ENCODE data around the gene OR4N2. TPM values are rescaled to one million over a fixed set of nuclear protein-coding genes. Genes with fewer than 3 reads are reported as not detected.
"Not testable (repeated sequence)": the region's sequence is repeated elsewhere in the genome, so short reads cannot be mapped to it uniquely, and the experiment has no call there.

Gene OR4N2
- total RNA-seq, 2 experiments from 2014 or later, result not detected

DNA sequence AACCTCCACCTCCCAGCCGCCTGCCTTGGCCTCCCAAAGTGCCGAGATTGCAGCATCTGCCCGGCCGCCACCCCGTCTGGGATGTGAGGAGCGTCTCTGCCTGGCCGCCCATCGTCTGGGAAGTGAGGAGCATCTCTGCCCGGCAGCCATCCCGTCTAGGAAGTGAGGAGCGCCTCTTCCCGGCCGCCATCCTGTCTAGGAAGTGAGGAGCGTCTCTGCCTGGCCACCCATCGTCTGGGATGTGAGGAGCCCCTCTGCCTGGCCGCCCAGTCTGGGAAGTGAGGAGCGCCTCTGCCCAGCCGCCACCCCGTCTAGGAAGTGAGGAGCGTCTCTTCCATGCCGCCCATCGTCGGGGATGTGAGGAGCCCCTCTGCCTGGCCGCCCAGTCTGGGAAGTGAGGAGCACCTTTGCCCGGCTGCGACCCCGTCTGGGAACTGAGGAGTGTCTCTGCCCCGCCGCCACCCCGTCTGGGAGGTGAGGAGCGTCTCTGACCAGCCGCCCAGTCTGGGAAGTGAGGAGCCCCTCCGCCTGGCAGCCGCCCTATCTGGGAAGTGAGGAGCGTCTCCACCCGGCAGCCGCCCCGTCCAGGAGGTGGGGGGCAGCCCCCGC, 62.6 kb downstream of the OR4N2 start:
- ATAC-seq; POLR2A ChIA-PET; H3K27ac Mint-ChIP-seq; H3K4me1 Mint-ChIP-seq (ENCODE audit: low read depth); H3K9me3 Mint-ChIP-seq (ENCODE audit: insufficient read depth); DNase-seq; H3K27me3 Mint-ChIP-seq (ENCODE audit: low read depth); H3K36me3 Mint-ChIP-seq (ENCODE audit: low read depth); CTCF ChIA-PET; H3K4me3 Mint-ChIP-seq: not testable (repeated sequence)

DNA sequence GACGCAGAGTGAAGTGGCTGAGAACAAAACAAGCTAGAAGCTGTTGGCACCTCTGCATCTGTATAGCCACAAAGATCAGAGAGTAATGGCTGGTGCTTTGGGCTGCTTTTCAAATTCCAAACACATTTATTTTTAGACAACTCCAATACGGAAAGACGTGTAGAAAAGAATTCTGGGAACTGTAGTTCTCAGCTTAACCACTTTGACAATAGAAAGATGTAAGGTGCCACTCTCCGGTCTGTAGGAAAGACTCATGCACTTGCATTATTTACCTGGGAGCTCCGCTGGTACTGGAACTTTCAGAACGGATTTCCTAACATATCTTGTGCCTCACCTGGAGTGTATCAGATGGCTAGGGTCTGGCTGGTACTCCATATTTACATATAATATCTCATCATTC, 69.6 kb downstream of the OR4N2 start:
- no peaks in the 10 kb centered on the region for H3K4me1 Mint-ChIP-seq (ENCODE audit: low read depth)
- no peak for ATAC-seq
- no peak for DNase-seq
- H3K36me3 Mint-ChIP-seq (ENCODE audit: low read depth), result no peaks in the 10 kb centered on the region
- no peak overlapping the region for H3K27ac Mint-ChIP-seq
- no peaks in the 10 kb centered on the region for H3K9me3 Mint-ChIP-seq (ENCODE audit: insufficient read depth)
- ChIA-PET POLR2A (no interaction called here), CTCF (no interaction called here)
- H3K27me3 Mint-ChIP-seq (ENCODE audit: low read depth), result no peaks in the 10 kb centered on the region
- no peak overlapping the region for H3K4me3 Mint-ChIP-seq

DNA sequence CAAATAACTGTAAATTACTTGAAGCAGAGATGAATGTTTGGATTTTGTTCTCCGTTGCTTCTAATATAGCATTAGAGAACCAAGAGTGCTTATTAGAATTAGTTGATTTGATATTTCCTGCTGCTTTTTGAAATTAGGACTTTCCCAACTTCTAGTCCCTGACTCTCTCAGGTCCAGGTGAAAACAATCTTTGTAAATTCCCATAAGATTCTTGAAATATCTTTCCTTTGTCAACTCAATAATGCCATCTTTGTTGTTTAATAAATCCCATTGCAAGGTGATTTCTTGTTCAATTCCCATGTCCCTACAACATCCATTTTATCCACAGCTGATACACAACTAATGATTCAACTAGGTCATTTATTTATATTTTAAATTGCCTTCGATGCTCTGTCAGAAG, 71.3 kb downstream of the OR4N2 start, which contains the start of gene OR4K2:
OR4K2 (plus strand) TSS at position 301 of the 400 bp plus-strand sequence. CDS start 1,126 bp downstream, outside the sequence.
- Mint-ChIP-seq H3K4me1 (ENCODE audit: low read depth) (no peaks in the 10 kb centered on the region), H3K4me3 (no peak within 1 kb of the TSS), H3K9me3 (ENCODE audit: insufficient read depth) (no peaks in the 10 kb centered on the region), H3K36me3 (ENCODE audit: low read depth) (no peaks in the 10 kb centered on the region), H3K27ac (no peak within 1 kb of the TSS), H3K27me3 (ENCODE audit: low read depth) (no peaks in the 10 kb centered on the region)
- CTCF ChIA-PET, result no interaction called here
- POLR2A ChIA-PET, result no interaction called here
- ATAC-seq, result no peak
- no peak for DNase-seq

DNA sequence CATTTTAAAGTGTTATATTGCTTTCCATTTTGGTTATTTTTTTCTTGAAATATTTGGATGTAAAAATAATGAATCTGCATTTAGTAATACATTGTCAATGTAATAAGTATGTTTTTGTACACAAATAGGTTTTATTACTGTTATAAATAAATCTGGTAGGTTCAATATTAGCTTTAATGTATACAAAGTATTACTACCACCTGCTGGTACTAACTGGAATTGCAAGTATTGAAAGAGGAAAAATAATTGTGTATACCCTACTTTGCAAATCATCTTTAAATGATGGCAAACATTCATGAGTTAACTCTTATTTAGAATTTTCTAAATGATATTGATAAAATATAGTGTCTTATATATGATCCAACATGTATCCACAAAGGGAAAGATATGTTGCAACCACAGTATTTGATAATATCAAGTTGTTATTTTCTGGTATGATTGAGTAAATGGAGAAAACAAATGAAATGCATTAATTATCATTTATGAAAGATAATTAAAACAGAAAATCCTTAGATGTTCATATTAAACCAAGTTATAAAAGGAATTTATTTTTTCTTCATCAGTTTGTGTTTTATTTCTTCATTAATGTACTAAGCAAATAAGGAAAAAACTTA, 74.6 kb downstream of the OR4N2 start:
- Mint-ChIP-seq H3K27me3 (ENCODE audit: low read depth) (no peaks in the 10 kb centered on the region), H3K27ac (no peak overlapping the region), H3K4me1 (ENCODE audit: low read depth) (no peaks in the 10 kb centered on the region), H3K36me3 (ENCODE audit: low read depth) (no peaks in the 10 kb centered on the region), H3K9me3 (ENCODE audit: insufficient read depth) (no peaks in the 10 kb centered on the region), H3K4me3 (no peak overlapping the region)
- DNase-seq (no peak), ATAC-seq (no peak)
- POLR2A ChIA-PET, result no interaction called here
- CTCF ChIA-PET, result no interaction called here

Other genes starting within 250 kb of the OR4N2 start
- gene OR11H2, start 89.9 kb upstream of the OR4N2 start, total RNA-seq, result not detected
- not detected for gene OR4Q3, start 60.2 kb upstream of the OR4N2 start, total RNA-seq
- not detected for gene OR4M1, start 30.3 kb upstream of the OR4N2 start, total RNA-seq
- not detected for gene OR4K2, start 71.4 kb downstream of the OR4N2 start, total RNA-seq
- gene OR4K5, start 116.8 kb downstream of the OR4N2 start, total RNA-seq, result not detected
- not detected for gene OR4K1, start 127.1 kb downstream of the OR4N2 start, total RNA-seq
- gene OR4K15, start 171.8 kb downstream of the OR4N2 start, total RNA-seq, result not detected
- gene OR4Q2, start 198.4 kb downstream of the OR4N2 start, total RNA-seq, result not detected
- not detected for gene OR4K14, start 215.5 kb downstream of the OR4N2 start, total RNA-seq
- gene OR4K13, start 232.3 kb downstream of the OR4N2 start, total RNA-seq, result not detected

Data from activated CD8-positive, alpha-beta T cell treated with anti-CD3 and anti-CD28 coated beads, Interleukin-2, amount 10 ng/mL, durations not matched to agents 7 days and 5 days (primary cell).